CD4-positive, CD25-positive, alpha-beta regulatory T cell (primary cell): ENCODE results near the gene PLBD2. TPM values are rescaled to one million over a fixed set of nuclear protein-coding genes. Genes with fewer than 3 reads are reported as not detected.

Experiments
- polyA plus RNA-seq, 4 donors: library from polyadenylated mRNA; unstranded; fragments of 300-500 nt; fragmentation: Illumina TruSeq; gene quantifications; one replicate each; pipeline ENCODE4 v1.2.3, GENCODE V29; 2021
- total RNA-seq: library from RNA; stranded (reverse); gene quantifications from one replicate; pipeline ENCODE4 v1.2.3, GENCODE V29; 2022

Gene PLBD2
- total and polyA plus RNA-seq, 5 donors from 2014 or later, result 4.9 to 14.4 (median 6.5) TPM

Other genes with a start within 250 kb of the PLBD2 start
- gene RASAL1, start 222.8 kb upstream of the PLBD2 start, total RNA-seq, result not detected
- under 1 TPM in 3 of 4 donors, not detected in 1; 0.42 to 0.79 (median 0.73) TPM for gene RASAL1, start 222.8 kb upstream of the PLBD2 start, polyA plus RNA-seq
- 0.42 TPM for gene CFAP73, start 208.9 kb upstream of the PLBD2 start, total RNA-seq
- gene CFAP73, start 208.9 kb upstream of the PLBD2 start, polyA plus RNA-seq, result not detected
- gene DDX54, start 173.1 kb upstream of the PLBD2 start, total RNA-seq, result 75.5 TPM
- gene DDX54, start 173.1 kb upstream of the PLBD2 start, polyA plus RNA-seq, result 10 to 100 TPM; 12.5 to 20.8 (median 17.8) TPM
- gene RITA1, start 172.9 kb upstream of the PLBD2 start, total RNA-seq, result 10.1 TPM
- gene RITA1, start 172.9 kb upstream of the PLBD2 start, polyA plus RNA-seq, result 10 to 100 TPM; 20.4 to 38.3 (median 24.2) TPM
- 44.9 TPM for gene TPCN1, start 137.1 kb upstream of the PLBD2 start, total RNA-seq
- gene TPCN1, start 137.1 kb upstream of the PLBD2 start, polyA plus RNA-seq, result 1 to 10 TPM; 5.2 to 9.5 (median 8.4) TPM
- gene SLC8B1, start 23.5 kb upstream of the PLBD2 start, total RNA-seq, result 77.8 TPM
- 10 to 100 TPM; 47.4 to 95.0 (median 66.1) TPM for gene SLC8B1, start 23.5 kb upstream of the PLBD2 start, polyA plus RNA-seq
- not detected for gene SDS, start 45.3 kb downstream of the PLBD2 start, total RNA-seq
- gene SDS, start 45.3 kb downstream of the PLBD2 start, polyA plus RNA-seq, result not detected
- gene SDSL, start 63.8 kb downstream of the PLBD2 start, total RNA-seq, result not detected
- gene SDSL, start 63.8 kb downstream of the PLBD2 start, polyA plus RNA-seq, result 1 to 10 TPM in 1 of 4 donors, not detected in 3; 1.8 TPM
- not detected for gene LHX5, start 113.3 kb downstream of the PLBD2 start, total RNA-seq
- gene LHX5, start 113.3 kb downstream of the PLBD2 start, polyA plus RNA-seq, result not detected